Aorta (tissue), 5 donors: ENCODE measurements around the gene SPSB4. TPM values are rescaled to one million over a fixed set of nuclear protein-coding genes. Genes with fewer than 3 reads are reported as not detected.

Experiments used
- ATAC-seq: fragments of 200-7000 bp; cut with Tn5 transposase; one replicate; pipeline ENCODE4 v1.9.1; 2022; ENCODE audit warnings: moderate library complexity; ENCODE audit not compliant: low FRiP score
- DNase-seq, 2 donors: peaks; one replicate each; pipeline ENCODE4 v3.0.0-alpha.2; 2020
- H3K27ac ChIP-seq, 2 donors: one replicate each; pipeline ENCODE4 v1.5.1; 2013; ENCODE audit warnings: low read length in 2 of 2, mild to moderate bottlenecking in 2 of 2, moderate library complexity in 2 of 2, control low read depth in 1 of 2, inconsistent platforms in 1 of 2, low read depth in 1 of 2
- H3K27me3 ChIP-seq, 2 donors: one replicate each; pipeline ENCODE4 v1.6.1; 2013; ENCODE audit warnings: control low read depth in 1 of 2, low read length in 1 of 2, mild to moderate bottlenecking in 1 of 2, moderate library complexity in 1 of 2; ENCODE audit not compliant: insufficient read depth in 2 of 2, control insufficient read depth in 1 of 2
- H3K36me3 ChIP-seq, 2 donors: one replicate each; pipeline ENCODE4 v1.6.1; 2013; ENCODE audit warnings: control low read depth in 1 of 2, low read length in 1 of 2, mild to moderate bottlenecking in 1 of 2; ENCODE audit not compliant: insufficient read depth in 2 of 2, control insufficient read depth in 1 of 2
- H3K4me1 ChIP-seq, 2 donors: one replicate each; pipeline ENCODE4 v1.6.1; 2013; ENCODE audit warnings: low read length in 2 of 2, control low read depth in 1 of 2, mild to moderate bottlenecking in 1 of 2, moderate library complexity in 1 of 2; ENCODE audit not compliant: insufficient read depth in 2 of 2, control insufficient read depth in 1 of 2
- H3K4me3 ChIP-seq, 2 donors: one replicate each; pipeline ENCODE4 v1.5.1; 2013; ENCODE audit warnings: low read length in 2 of 2, control low read depth in 1 of 2, mild to moderate bottlenecking in 1 of 2
- H3K9me3 ChIP-seq: one replicate; pipeline ENCODE4 v1.6.1; 2013; ENCODE audit warnings: mild to moderate bottlenecking, low read length; ENCODE audit not compliant: control insufficient read depth
- WGBS, 2 donors: extraction: QIAGEN DNeasy Blood & Tissue Kit; methylation state at CpG; one replicate each; pipeline ENCODE4 v1.1.7; 2013; 5-methylcytosine and 5-hydroxymethylcytosine counted together
- intact Hi-C, 2 donors: fragments of 100-400 bp; cut with DNase I; formaldehyde crosslinking; loops; one replicate each; pipeline versions ENCODE4 v1.14.2 to v1.15.0; 2022
- polyA plus RNA-seq, 2 donors: library from polyadenylated mRNA; stranded (reverse); fragments of 200-250 nt; gene quantifications; one replicate each; pipeline ENCODE4 v1.2.3, GENCODE V29; 2013
- total RNA-seq, 2 donors: library from RNA; stranded (reverse); fragmentation: NEBNext Ultra II Directional; extraction: Animal tissue kit (Norgen Biotek cat#: 25700); gene quantifications; one replicate each; pipeline ENCODE4 v1.2.1, GENCODE V29; 2021
- donor health status: healthy with polysubstance abuse.
- donor health status: Bipolar disorder and iron deficiency.
- donor health status: DM: no; HTN: no; CAD: no.
- donor health status: DM: no; HTN: no; CAD: no.
- donor health status: DM: yes; HTN: yes; CAD: no.

Gene SPSB4
- total and polyA plus RNA-seq, 4 donors, result 0.13 to 2.0 (median 1.0) TPM; not detected in 1

DNA sequence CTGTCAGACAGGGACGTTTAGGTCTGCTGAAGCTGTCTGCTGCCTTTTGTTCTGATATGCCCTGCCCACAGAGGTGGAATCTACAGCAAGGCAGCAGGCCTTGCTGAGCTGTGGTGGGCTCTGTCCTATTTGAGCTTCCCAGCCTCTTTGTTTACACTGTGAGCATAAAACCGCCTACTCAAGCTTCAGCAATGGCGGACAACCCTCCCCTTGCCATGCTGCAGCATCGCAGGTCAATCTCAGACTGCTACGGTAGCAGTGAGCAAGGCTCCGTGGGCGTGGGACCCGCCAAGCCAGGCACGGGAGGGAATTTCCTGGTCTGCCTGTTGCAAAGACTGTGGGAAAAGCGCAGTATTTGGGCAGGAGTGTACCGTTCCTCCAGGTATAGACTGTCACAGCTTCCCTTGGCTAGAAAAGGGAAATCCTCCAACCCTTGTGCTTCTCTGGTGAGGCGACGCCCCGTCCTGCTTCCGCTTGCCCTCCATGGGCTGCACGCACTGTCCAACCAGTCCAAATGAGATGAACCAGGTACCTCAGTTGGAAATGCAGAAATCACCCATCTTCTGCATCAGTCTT is 71.4 kb downstream of the SPSB4 start:
- no peaks in the 10 kb centered on the region for H3K27me3 ChIP-seq
- WGBS, 2 donors, result 90 to 92% methylated on average over 16 of the region's 16 CpGs
- no peaks in the 10 kb centered on the region for H3K36me3 ChIP-seq
- H3K4me3 ChIP-seq, result no peak overlapping the region
- DNase-seq (no peak), ATAC-seq (no peak)
- no peaks in the 10 kb centered on the region for H3K9me3 ChIP-seq
- H3K27ac ChIP-seq, result no peak overlapping the region
- H3K4me1 ChIP-seq, result no peaks in the 10 kb centered on the region
- intact Hi-C loops, result no loop called here

DNA sequence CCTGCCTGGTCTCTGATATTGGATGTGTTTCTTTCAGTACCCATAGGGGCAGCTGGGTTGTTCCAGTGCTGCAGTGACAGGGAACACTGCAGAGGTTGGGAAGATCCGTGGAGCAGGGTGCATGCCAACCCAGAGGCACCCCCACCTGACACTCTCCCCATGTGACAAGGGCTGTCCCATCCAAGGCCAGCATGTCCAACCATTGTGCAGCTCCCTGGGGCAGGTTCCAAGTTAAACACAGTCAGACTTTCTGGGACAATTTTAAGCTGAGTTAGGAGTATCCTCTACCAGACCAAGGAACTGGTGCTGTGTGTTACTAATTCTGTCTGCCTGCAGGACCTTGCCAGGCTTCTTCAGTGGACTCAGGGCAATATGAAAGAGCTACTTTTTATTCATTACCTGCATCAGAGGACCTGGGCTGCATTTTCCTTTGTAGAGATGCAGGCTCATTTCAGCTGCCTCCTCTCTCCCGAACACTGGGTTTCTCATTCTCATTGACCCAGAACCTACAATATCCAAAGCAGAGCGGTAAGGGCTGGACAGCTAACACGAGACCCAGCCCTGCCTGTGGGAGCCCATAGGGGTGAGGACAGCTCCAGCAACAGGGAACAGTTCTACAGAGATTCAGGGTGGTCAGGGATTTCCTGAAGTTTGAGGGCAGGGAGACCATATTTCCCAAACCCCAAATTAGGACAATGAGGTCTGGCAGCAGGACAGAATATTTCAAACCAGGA is 72.7 kb downstream of the SPSB4 start:
- Histone ChIP-seq H3K4me3 (no peak overlapping the region), H3K9me3 (no peaks in the 10 kb centered on the region), H3K4me1 (no peaks in the 10 kb centered on the region), H3K27me3 (no peaks in the 10 kb centered on the region), H3K27ac (no peak overlapping the region), H3K36me3 (no peaks in the 10 kb centered on the region)
- ATAC-seq, result peak; percentile 78
- intact Hi-C loops, result no loop called here
- 20 to 21% methylated on average over 4 of the region's 4 CpGs for whole genome bisulfite sequencing, 2 donors
- DNase-seq, result no peak

DNA sequence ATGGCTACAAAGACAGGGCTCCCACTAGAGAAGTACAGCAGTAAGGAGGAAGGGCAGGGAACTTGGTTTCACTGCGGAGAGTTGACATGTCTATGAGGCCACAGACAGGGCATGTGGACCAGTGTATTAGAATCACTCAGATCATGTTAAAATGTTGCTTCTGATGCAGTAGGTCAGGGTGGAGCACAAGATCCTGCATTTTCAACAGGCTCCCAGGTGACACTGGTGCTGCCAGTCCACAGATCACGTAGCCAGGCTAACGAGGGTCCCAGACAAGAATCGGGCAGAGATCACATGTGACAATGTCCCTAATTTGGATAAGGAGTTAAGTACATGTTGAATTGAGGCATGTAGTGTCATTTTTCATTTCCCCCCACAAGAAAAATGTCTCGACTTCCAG is 73.6 kb downstream of the SPSB4 start:
- 87 to 90% methylated on average over 5 of the region's 5 CpGs for WGBS, 2 donors
- H3K9me3 ChIP-seq, result no peaks in the 10 kb centered on the region
- no peak for DNase-seq
- no peaks in the 10 kb centered on the region for H3K27me3 ChIP-seq
- no peak overlapping the region for H3K4me3 ChIP-seq
- ATAC-seq, result no peak
- H3K36me3 ChIP-seq, result no peaks in the 10 kb centered on the region
- H3K4me1 ChIP-seq, result no peaks in the 10 kb centered on the region
- intact Hi-C loops, result no loop called here
- no peak overlapping the region for H3K27ac ChIP-seq

DNA sequence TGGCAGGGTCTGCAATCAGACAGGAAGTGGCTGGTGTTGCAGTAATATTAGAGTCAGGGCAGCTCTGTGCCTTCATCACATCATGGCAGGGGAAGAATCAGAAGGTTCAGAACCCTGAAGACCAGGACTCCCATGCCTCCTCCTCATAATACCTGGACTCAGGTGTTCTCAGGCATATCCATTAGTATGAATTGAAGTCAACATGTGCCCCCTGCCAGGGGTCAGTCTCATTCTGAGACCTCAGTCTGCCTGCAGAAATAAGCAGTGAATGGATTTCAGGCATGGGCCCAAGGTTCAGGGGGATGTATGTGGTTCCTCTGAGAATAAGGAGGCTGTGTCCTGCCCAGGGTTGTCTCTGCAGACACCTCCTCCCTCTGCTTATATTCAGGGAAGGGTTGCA is 74.2 kb downstream of the SPSB4 start:
- no peaks in the 10 kb centered on the region for H3K36me3 ChIP-seq
- no peaks in the 10 kb centered on the region for H3K4me1 ChIP-seq
- H3K27me3 ChIP-seq, result no peaks in the 10 kb centered on the region
- H3K27ac ChIP-seq, result no peak overlapping the region
- intact Hi-C loops, result no loop called here
- ATAC-seq (no peak), DNase-seq (no peak)
- H3K4me3 ChIP-seq, result no peak overlapping the region
- no peaks in the 10 kb centered on the region for H3K9me3 ChIP-seq

DNA sequence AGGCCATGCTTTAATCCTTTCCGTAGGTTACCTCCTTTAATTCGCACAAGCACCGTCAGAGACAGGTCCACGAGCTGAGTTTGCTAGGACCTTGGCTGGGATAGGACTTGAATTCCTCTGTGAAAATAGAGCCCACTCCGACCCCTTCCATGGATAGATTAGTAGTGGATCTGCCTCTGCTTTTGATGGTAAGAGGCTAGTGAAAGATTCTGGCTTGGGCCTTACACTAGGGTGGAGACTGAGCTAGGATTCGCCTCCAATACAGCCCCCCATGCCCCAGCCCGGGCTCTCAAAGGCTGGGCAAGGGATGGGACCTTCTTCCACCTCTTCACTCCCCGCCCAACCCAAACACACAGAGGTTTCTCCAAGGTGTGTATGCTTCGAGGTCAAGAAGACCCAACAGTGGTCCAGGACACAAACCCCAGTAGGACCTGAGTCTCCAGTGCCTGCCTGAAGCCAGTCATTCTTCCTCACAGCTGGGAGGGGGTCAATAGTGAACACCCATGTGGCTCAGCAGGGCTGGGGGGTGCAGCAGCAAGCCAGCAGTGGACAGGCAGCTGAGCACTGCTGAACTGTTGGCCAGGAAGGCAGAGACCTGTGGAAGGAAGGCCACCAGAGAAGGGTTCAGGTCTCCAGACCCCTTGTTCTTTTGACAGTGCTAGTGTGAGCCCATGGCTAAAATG is 75.7 kb downstream of the SPSB4 start:
- Histone ChIP-seq H3K4me1 (no peaks in the 10 kb centered on the region), H3K9me3 (no peaks in the 10 kb centered on the region), H3K27ac (no peak overlapping the region), H3K36me3 (no peaks in the 10 kb centered on the region), H3K27me3 (no peaks in the 10 kb centered on the region), H3K4me3 (no peak overlapping the region)
- WGBS, 2 donors, result 92 to 97% methylated on average over 9 of the region's 9 CpGs
- DNase-seq (peak in 1 of 2 donors; percentile 47), ATAC-seq (no peak)
- intact Hi-C loops, result no loop called here

DNA sequence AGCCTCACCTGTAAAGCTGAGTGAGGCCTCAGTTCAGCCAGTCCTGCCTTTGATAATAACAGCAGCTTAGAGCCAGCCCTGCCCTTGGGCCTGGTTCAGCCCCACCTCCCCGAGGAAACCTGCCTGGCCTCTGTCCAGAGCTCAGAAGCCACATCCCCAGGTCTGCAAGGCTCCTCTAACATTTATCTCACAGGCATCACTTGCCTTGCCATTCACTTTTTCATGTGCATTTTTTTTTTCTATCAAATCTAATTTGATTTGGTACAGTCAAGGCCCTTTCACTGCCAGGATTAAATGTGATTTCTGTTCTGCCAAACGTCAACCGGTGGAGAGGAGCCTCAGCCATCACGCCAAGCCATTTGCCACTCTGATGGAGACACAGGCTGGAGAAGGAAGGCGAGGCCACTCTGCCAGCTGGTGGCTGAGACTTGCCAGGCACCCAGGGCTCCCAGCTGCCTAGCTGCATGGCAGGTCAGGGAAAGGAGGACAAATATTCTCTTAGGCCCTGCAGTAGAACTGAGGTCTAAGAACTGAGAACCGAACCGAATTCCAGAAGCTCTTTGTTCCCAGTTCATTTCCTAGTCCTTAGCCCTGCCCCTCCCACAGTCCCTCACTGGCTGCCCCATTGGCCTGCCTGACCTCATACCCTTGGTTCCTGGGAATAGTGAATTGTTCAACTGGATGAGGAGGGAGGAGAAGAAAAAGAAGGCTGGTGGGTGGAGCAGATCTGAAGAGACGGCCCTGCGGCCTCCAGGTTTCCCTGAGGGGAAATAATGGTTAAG is 76.4 kb downstream of the SPSB4 start:
- peak in 1 of 2 donors; percentile 47 for DNase-seq

DNA sequence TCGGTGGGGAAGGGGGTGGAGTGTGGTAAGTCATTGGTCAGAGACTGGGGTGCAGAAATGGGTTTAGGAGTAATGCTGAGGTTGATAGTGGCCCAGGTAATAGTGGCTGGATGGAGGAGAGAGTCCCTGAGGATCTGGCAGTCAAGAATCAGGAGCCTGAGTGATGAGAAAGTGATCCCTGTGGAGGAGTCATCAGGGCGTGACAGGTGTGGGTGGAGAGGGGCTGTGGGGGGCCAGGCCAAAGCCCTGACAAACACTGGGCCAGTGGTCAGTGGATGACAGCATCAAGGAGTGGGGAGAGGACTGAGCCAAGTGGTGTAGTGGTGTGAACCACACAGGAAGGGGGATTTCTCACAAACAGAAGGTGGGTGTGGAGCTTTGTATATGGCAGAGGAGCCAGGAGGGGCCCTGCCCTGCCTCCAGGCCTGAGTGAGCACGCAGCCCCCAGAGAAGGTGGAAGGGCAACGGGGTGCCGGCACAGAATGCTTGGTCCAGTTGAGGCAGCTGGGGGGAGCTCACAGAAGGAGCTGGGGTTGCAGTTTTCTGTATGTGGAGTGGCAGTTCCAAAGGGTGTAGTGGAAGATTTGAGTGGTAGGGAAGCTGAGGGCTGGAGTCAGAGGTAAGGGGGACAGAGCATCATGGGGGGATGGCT is 77.1 kb downstream of the SPSB4 start:
- WGBS, 2 donors, result 92% methylated on average over 5 of the region's 5 CpGs

More for the DNA sequence above, 76.4 kb downstream of the SPSB4 start:
- Histone ChIP-seq H3K27me3 (no peaks in the 10 kb centered on the region), H3K36me3 (no peaks in the 10 kb centered on the region), H3K27ac (no peak overlapping the region), H3K4me1 (no peaks in the 10 kb centered on the region), H3K4me3 (no peak overlapping the region), H3K9me3 (no peaks in the 10 kb centered on the region)
- WGBS, 2 donors, result 51 to 53% methylated on average over 9 of the region's 9 CpGs
- ATAC-seq, result no peak
- intact Hi-C loops, result no loop called here

DNA sequence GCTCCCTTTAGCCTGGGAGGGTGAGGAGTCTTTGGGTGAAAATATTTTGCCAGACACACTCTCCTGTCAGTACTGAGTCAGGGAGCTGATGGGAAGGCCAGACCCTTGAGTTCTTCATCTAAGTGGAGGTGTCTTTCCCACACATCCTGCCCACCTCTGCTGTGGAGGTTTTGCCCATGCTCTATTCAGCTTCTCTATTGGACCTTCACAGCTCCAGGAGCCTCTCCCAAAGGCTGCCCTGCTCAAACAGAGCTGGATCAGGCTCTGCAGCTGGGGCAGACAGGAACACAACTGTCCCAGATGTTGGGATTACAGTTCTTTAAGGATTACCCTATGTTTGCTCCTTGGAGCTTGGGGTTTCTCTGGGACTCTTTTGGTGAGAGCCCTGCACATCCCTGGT is 77.9 kb downstream of the SPSB4 start:
- intact Hi-C loops, result no loop called here
- DNase-seq, result no peak

More for the DNA sequence above, 77.1 kb downstream of the SPSB4 start:
- H3K27ac ChIP-seq, result no peak overlapping the region
- intact Hi-C loops, result no loop called here
- H3K4me1 ChIP-seq, result no peaks in the 10 kb centered on the region
- H3K27me3 ChIP-seq, result no peaks in the 10 kb centered on the region
- H3K9me3 ChIP-seq, result no peaks in the 10 kb centered on the region
- no peak overlapping the region for H3K4me3 ChIP-seq
- ATAC-seq (no peak), DNase-seq (peak in 1 of 2 donors; percentile 44)
- no peaks in the 10 kb centered on the region for H3K36me3 ChIP-seq

More for the DNA sequence above, 77.9 kb downstream of the SPSB4 start:
- Histone ChIP-seq H3K9me3 (no peaks in the 10 kb centered on the region), H3K36me3 (no peaks in the 10 kb centered on the region), H3K4me1 (no peaks in the 10 kb centered on the region), H3K27me3 (no peaks in the 10 kb centered on the region), H3K27ac (no peak overlapping the region), H3K4me3 (no peak overlapping the region)
- no peak for ATAC-seq
